GM21526 (cell line): ENCODE measurements around the gene GBA2.
A peak's percentile ranks its signal among the peaks of the same experiment; 100 is the strongest.

ENCODE experiments used
- ATAC-seq: cut with Tn5 transposase; IDR thresholded peaks from one replicate; pipeline ENCODE4 v1.9.1; 2021; ENCODE audit warnings: moderate library complexity; ENCODE audit not compliant: unreplicated experiment, low FRiP score

Gene GBA2

DNA sequence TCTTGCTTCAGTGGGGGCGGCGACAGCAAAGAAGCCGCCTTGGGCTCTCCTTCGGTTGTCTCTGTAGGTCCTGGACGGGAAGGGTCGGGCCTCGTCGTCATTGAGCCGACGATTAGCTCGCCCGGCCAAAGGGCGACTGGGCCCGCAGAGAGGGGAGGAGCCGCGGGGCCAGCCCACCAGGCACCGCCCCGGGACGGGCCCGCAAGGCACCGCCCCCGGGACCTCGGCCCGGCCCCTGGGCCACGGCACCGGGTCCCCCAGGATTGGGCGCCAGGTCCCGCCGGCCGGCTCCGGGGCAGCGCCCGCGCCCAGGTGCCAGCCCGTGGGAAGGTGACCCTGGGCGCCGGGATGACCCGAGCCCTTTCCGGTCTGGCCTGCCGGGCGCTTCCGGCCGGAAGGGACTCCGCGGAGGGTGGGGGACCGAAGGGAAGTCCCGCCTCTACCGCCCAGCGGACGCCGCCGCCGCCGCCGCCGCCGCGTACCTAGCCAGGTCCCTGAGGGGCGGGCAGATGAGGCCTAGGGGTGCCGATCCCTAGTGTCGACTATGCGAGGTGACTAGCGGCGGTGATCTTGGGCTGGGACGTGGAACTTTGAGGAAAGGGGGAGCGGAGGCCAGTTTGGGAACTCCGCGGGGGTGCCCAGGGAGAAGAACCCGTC, at the start of gene GBA2, which contains the start of gene RGP1:
TSS of gene GBA2 (minus strand) at position 371 of the 657 bp plus-strand sequence. CDS start 524 bp downstream, outside the sequence.
TSS of gene RGP1 (plus strand) at position 430 of the 657 bp plus-strand sequence. CDS start 469 bp downstream, outside the sequence.
- peak; percentile 62 for ATAC-seq

DNA sequence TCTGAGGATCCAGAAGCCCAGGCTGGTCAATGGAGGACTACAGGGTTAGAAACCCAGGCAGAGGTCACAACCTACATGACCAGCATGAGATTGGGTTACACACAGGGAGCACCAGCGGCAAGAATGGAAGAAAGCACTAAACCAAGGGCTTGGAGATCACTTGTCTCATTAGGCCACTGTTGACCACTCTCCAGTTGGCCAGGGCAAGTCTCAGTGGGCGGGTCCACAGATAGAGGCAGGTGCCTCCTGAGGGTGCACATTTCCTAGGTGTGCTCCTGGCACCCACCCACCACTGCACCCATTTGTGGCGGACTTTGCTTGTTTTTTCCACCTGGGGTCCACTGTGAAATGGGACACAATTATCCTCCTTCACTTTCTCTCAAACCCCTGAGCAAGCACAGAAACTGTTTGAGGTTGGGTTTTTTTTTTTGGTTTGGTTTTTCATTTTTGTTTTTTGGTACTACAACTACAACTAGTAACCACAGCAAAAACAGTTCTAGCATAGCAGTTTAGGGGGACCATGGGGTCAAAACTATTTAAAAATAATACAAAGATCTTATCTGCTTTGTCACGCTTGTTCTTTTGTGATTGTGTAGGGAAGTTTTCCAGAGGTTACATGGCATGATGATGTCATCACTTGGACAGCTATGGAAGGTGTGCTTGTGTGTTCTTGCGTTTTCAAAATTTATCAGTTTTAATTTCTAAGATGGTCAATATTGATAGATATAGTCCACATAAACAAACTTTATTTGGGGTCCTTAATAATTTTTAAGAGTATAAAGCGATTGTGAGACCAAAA, 48.5 kb upstream of the GBA2 start:
- no peak for ATAC-seq

- no peak for ATAC-seq
Observed at GRCh38 chr9:35795695-35796094, 46.7 kb upstream of the GBA2 start.

DNA sequence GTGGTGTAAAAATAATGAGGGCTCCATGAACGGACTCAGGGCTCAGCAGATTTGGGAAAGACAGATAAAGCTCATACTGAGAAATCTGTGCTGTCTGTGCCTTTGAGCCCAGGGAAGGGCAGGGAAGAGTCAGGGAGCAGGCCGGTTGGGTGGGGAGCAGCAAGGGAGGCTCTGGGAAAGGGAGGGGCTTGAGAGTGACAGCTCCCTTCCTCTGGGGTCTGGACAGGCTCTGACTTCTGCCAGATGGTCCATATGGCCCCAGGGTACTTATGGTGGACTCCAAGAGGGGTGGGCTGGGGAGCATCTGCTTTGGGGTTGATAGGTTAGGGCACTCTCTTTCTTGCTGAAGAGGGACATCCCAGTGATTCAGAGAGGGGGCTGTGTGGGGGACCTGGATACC, 44.4 kb upstream of the GBA2 start:
- no peak for ATAC-seq

GRCh38 chr9:35792826-35793225, 43.8 kb upstream of the GBA2 start:
- ATAC-seq: no peak

DNA sequence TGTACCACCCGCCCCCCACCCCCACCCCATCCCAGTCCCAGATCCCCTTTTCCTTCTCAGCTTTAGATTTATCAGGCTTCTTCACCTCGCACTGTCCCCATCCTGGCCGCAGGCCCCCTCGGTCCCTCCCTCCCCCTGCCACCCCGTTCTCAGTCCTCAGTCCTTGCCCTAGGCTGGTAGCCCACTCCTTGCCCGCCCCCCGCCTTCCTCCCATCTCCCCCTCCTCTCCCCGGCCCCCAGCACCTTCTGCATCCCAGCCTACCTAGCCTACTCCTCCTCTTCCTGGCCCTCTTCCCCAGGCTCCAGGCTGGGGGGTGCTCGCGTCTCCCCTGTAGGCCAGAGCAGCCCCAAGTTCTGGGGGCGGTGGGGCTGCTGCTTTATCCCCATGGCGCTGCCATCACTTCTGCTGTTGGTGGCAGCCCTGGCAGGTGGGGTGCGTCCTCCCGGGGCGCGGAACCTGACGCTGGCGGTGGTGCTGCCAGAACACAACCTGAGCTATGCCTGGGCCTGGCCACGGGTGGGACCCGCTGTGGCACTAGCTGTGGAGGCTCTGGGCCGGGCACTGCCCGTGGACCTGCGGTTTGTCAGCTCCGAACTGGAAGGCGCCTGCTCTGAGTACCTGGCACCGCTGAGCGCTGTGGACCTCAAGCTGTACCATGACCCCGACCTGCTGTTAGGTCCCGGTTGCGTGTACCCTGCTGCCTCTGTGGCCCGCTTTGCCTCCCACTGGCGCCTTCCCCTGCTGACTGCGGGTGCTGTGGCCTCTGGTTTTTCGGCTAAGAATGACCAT, 43.2 kb upstream of the GBA2 start:
- ATAC-seq: no peak

- no peak for ATAC-seq
Observed at GRCh38 chr9:35791297-35791921, 42.4 kb upstream of the GBA2 start, which contains the start of gene NPR2. Gene NPR2 (plus strand): TSS chr9:35791591. CDS start chr9:35792409, 818 bp downstream.

- ATAC-seq: peak; percentile 70
Observed at GRCh38 chr9:35790385-35791296, 41.6 kb upstream of the GBA2 start.

- peak; percentile 11 for ATAC-seq
Observed at GRCh38 chr9:35790025-35790384, 41.0 kb upstream of the GBA2 start.

- ATAC-seq: no peak
Observed at GRCh38 chr9:35789541-35789940, 40.5 kb upstream of the GBA2 start.

- ATAC-seq: no peak
Observed at GRCh38 chr9:35783418-35783817, 34.4 kb upstream of the GBA2 start.

DNA sequence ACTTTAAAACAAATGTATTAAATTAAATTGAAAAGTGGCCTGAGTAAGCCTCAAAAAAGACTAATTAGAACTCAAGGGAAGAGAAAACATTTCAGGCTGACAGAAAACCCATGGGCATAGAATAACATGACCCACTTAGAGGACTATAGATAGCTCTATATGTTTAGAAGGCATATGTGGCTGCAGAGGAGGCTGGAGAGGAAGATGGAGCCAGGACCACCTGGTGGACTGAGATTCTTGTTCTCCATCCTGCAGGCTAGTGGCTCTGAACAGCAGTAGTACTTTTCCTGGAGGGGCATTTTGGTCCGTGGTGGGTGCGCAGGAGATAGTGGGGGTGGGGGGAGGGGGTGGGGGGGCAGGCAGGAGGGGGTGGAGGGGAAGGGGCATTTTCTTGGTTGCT, 32.0 kb upstream of the GBA2 start:
- ATAC-seq: no peak

- ATAC-seq: no peak
Observed at GRCh38 chr9:35778496-35778895, 29.5 kb upstream of the GBA2 start.

DNA sequence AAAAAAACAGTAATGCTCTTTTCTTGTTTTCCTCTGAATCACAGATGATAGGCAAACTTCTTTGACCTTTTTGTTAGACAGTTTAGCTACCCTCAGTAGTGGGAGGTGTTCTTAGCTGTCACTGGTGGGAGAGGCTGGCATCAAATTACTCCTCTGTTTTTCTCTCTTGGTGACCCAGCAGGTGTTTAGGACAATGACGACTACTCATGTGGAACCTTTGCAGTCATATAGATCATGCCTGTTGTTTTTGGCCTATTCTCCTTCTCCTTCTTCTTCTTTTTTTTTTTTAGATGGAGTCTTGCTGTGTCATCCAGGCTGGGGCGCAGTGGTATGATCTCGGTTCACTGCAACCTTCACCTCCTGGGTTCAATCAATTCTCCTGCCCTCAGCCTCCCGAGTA, 27.0 kb upstream of the GBA2 start:
- no peak for ATAC-seq

- ATAC-seq: no peak
Observed at GRCh38 chr9:35774907-35775635, 26.0 kb upstream of the GBA2 start.

- ATAC-seq: no peak
Observed at GRCh38 chr9:35771943-35772342, 22.9 kb upstream of the GBA2 start.

DNA sequence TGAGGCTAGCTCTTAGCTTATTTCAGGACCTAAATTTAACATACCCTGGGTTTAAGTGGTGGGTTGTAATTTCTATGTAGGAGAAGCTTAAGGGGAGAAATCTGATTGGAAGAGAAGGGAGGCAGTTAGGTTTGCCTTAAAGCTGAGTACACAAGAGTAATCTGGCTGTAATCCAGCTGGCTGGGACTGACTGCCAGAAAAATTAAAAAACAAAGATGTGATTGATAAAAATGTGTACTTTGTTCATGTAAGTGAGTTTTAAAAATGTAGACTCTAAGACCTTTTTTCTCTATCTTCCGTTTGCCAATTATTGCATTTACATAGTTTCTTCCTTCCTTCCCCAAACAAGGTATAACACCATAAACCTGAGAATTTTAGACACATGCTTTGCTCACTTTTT, 22.5 kb upstream of the GBA2 start:
- no peak for ATAC-seq

DNA sequence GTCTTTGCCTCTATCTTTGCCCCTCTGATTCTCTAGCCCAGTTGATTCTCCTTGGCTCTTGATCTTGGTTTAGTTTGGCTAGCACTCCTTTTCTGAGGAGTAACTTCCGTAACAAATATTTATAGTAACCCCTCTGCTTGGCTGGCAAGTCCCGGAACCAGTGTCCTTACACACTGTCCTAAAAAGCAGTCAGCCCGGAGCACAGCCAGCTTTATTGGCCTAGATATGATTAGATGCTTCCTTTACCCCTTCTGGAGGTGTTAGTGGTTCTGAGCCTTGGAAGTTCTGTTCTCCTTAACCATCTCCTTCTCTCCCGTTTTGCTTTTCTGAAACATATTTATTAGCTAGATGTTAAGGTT, 22.0 kb upstream of the GBA2 start:
- ATAC-seq: no peak

- no peak for ATAC-seq
Observed at GRCh38 chr9:35769763-35770162, 20.7 kb upstream of the GBA2 start.
